HG02678 (cell line): ENCODE data around the gene C4BPA.

Experiments
- ATAC-seq: cut with Tn5 transposase; IDR thresholded peaks from one replicate; pipeline ENCODE4 v1.9.1; 2021; ENCODE audit warnings: mild to moderate bottlenecking, moderate library complexity; ENCODE audit not compliant: unreplicated experiment

Gene C4BPA

DNA sequence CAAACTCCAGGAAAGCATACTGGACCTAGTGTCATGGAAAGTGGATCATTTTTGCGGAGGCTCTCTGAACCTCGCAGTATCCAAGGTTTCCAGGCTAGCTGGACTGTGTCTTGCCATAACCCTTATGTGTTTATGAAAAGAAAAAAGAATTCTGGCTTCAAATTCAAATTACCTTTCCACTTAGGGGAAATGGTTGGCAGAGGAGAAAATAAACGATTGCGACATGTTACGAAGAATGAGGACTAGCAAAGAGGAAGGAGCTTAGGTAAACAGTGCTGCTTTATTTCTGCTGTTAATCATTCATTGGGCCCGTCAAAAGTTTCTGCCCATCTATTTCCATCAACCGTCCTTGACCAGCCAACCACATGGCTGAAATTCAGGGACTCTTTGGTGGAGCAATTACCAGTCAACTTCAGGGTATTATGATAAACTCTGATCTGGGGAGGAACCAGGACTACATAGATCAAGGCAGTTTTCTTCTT, at the start of gene C4BPA:
Gene C4BPA (plus strand): TSS at position 342 of the 482 bp plus-strand sequence. CDS start 8,793 bp downstream, outside the sequence.
- no peak for ATAC-seq

DNA sequence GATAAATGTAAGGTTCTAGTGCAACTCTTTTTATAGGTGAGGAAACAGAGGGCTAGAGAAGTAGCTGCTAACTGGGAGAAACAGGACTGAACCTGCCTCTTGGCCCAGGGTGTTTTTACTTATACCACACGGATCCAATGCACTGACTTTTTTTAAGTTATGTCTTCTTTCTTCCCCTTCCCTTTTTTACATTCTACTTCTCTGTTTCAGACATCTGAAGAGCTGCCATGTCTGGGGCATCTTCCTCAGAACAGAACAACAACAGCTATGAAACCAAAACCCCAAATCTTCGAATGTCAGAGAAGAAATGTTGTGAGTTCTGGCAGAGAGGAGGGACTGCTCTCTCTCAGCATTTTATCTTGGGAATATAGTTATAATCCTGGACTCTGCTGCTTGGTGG, 49.5 kb upstream of the C4BPA start:
- no peak for ATAC-seq

DNA sequence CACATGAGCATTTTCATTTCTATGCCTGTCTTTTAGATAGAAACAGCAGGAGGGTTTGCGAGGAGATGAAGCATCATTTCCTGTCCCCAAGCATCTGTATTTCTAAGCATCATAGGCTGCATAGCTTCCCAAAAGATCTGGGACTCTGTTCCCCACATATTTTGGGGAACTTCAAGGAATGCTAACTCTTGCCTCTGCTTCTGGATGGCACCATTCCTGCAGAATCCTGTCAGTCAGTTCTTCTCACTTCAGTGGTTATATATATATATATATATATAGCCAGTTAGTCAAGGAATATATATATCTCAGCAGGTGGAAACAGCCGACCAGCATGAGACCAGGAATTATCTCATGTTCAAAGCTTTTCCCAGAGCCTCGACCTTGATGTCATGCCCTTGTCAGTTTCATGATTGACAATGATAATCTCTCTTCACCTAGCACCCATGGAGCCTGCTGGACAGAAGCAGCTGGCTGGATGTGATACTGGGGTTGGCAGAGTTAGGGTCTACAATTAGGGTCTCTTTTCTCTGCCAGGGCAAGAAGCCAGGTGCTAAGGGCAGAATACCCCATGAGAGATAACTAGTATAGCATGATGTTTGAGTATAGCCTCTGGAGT, 48.5 kb upstream of the C4BPA start:
- no peak for ATAC-seq

DNA sequence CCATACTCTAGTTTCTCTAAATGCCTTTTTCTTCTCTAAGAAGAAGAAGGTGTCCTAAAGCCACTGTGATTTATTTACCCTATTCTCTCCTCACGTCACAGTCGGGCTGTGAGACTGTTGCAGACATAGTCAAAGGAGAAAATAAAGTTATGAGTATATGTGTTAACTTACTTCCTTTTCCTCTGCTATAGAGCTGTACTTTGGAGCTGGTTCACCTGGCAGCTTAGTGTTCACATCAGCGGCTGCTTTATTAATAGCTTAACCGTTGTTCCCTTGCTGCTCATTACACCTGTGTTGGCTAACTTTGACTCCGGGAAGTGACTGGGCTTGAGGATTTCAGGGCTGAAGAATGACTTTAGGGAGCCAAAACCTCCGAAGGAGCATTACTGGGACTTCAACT, 47.4 kb upstream of the C4BPA start:
- ATAC-seq: no peak

DNA sequence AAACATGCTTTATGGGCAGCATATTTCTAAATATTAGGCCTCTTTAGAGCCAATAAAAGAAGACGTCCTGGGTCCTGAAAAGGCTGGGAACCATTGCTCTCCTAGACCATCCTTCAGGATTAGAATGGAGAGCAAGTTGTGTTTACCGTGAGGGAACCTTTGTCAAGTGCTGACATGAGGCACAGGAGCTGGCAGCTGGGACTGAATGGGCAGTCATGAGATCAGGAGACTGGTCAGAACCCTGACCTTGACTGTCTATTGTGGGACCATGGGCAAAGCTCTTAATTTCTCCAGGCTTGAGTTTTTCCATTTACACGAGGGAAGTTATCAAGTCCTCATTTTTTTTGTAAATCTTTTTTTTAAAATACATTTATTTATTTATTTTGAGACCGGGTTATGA, 45.8 kb upstream of the C4BPA start:
- ATAC-seq: no peak

DNA sequence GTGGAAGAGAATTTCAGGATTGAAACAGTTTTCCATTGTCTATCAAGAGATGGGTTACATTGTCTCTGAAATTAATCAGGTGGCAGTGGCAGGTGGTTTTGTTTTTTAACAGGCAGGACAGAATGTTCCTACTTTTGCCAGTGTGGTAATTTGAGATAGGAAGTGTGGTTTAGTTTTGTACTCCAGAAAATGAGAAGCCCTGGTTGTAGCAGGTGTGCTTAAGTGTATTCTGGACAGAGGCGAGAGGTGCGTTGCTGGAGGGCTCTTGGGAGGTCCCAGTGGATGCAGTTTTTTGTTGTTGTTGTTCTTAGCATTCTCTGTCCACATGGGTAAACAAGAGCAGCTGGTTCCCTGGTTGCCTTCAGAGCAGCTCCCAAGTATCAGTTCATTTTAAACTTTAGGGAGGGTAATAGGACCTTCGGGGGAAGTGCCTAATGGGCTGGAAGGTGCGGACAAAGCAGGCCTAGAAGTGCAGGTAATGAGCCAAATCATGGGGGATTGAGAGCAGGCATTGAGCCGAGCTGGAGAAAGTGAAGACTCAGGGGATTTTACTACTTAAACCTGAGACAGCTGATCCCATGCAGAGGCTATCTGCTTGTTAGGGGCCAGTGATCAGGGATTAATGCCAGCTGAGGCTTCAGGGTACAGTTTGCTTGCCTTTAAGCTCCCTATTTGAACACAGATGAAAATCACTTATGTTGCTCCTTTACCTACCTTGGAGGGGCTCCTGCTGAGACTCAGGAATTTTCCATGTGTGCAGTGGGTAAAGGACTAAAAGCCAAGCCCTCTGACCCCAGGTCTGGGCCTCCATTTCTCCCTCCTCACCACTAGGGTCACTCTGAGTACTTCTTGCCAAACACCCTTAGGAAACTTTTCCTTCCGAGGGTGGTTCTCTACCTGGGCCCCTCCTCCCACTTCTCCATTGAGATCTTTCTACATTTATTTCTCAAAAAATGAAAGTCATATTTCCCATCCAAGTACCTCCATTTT, 44.9 kb upstream of the C4BPA start:
- no peak for ATAC-seq

DNA sequence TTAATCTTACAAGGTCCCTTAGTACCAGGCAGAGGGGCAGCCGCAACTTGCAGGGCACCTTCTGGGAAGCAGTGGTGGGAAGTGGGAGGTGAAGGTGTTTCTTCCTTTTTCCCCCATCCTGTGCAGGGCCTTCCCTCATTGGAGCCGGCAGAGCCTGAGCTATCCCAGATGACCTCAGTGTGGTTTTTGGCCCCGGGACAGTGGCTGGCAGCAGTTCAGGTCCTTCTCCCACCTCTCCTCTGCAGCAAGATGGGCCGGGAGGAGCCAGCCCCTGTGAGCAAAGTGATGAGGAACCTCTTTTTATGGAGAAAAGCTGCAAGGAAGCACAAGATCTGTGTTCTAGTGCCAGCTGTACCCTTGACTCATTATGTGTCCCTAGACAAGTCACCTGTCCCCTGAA, 44.2 kb upstream of the C4BPA start:
- ATAC-seq: no peak

DNA sequence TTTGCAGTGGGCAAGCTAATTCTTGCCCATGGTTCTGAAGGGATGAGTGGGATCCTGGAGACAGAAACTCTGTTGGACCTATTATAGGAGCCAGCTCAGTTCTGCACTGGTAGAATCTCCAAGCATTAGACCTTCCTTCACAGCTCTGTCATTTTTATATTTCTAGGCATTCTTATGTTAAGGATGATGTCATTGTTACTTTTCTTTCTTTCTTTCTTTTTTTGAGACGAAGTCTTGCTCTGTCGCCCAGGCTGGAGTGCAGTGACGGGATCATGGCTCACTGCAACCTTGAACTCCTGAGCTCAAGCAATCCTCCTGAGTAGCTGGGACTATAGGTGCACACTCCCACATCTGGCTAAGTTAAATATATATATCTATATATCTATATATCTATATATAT, 43.4 kb upstream of the C4BPA start:
- no peak for ATAC-seq

DNA sequence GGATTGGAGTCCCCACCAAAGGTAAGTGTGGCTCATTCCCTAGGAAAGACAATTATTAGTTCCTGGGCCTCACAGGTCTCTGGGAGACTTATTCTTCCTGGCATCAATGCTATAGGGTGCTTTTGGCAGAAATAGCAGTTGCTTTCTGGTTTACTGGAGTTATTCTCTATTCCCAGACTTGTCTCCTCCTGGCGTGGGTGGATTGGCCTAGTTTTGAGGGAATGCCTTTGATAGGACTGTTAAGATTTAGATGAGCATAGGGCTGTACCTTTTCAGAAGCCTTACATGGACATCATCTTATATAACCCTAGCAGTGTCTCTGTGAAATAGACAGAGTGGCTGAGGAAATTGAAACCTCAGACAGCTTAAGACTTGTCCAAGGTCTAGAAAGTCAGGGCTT, 42.0 kb upstream of the C4BPA start:
- no peak for ATAC-seq

DNA sequence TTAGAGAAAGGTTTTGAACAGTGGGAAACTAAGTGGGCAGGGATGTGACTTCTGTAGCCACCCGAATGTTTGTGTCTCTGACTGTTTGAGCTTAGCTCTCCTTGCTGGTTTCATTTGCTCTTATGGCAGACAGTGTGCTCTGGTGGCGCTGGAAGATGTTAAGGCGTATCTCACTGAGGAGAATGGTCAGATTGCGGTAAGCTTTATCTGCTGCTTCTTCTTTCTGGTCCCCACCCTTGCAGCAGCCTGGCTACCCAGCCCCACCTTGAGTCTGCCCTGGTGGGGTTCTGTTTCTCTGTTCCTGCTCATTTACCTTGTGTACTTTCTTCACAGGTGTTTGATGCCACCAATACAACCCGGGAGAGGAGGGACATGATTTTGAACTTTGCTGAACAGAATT, 41.0 kb upstream of the C4BPA start:
- ATAC-seq: no peak

DNA sequence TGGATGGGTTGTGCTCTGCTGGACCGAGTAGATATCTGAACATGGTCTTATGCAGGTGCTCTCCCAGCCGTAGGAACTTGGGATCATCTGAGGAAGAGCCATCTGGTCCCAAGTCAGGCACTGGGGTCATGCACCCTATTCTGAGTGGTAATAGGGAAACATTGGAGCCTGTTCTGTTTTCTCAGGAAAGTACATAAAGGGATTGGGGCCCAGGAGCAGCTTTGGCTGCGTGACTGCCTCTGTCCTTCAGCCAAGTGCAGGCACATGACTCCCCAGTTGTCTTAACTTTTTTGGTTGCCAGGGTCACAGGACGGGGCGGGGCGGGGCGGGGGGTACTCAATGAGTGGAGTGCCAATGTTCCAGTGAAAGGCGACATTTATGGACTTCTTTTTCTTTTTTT, 39.5 kb upstream of the C4BPA start:
- no peak for ATAC-seq

DNA sequence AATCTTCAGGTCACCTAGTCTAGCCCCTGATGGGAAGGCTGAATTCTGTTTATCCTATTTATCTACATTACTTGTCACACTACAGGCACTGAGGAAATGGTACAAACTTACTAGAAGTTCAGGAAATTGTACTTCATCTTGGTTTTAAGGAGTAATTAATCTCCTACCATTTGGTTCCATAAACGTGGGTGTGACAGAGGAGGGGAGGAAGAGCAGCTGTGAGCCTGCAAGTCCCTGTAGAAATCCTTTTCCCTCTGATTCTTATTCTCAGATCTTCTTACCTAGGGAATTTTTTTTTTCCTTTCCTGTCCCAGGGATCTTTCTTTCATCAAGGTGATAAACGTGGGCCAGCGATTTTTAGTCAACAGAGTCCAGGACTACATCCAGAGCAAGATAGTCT, 36.8 kb upstream of the C4BPA start:
- ATAC-seq: no peak

DNA sequence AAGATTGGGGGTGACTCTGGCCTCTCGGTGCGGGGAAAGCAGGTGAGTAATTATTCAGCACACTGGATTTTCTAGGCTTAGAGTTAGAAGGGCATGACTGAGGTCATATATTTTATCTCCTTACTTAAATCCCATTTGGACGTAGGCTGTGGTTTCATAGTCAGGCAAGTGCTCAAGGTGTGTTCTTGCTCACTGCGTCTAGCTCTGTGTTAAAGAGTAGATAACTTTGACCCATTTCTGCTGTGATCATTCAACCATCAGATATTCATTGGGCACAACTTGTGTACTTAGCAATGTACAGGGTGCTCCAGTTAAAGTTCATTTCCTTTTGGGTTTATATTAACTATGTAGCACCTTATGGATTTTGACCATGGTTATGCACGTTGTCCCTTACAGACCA, 36.4 kb upstream of the C4BPA start:
- ATAC-seq: no peak

DNA sequence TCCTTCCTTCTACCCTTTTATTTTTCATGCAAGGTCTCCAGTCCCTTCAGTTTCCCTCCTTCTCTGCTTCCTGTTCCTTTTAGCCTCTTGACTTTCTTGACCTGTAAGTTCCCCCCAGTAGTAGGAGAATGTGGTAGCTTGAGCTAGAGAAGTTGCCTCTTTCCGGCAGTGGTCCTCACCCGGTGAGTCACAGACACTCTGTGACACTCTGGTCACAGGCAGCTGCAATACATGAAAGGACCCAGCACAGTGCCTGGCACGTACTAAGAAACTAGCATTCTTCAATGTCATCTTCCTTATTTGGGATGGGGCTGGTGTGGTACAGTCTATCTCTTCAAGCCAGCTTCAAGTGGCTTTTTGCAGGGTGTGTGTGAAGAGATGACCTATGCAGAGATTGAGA, 35.0 kb upstream of the C4BPA start:
- ATAC-seq: no peak

DNA sequence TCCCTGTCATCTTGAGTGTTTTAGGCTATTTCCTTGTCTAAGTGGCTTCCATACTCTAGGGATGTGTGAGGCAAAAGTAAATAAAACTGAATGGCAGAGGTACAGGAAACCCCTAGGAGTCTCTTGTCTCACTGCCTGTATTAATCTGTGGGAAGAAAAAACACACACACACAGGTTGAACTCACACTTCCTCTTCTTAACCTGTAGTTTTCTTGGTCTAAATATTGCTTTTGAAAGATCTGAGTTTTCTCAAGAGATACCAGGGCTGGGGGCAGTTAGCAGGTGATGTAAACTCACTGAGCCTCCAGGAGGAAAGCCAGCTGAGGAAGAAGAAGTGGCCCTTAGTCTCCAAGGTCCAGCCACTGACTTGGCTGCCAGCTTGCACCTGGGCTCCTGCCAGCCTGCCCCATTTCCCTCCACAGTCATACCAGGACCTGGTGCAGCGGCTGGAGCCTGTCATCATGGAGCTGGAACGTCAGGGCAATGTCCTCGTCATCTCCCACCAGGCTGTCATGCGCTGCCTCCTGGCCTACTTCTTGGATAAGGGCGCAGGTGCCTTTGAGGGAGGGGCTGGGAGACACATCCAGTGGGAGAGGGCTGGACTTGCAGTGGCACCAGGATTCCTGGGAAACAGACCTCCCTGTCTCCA, 34.1 kb upstream of the C4BPA start:
- ATAC-seq: no peak

DNA sequence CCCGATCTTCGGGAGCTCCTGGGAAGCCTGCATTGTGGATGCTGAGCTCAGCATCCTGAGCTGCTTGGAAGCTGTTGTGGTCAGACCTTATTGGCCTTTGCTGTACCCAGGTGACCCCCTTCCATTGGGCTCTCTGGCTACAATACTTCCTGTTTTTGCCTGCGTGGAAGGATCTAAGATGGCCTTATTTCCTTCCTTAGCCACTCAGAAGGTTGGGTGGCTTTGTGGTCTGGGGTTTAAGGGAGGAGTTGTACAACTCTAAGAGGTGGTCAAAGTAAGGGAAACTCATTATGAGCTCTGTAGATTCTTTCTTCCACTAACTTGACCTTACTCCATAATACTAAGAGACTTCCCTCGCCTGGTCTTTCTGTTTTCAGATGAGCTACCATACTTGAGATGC, 33.2 kb upstream of the C4BPA start:
- ATAC-seq: no peak

DNA sequence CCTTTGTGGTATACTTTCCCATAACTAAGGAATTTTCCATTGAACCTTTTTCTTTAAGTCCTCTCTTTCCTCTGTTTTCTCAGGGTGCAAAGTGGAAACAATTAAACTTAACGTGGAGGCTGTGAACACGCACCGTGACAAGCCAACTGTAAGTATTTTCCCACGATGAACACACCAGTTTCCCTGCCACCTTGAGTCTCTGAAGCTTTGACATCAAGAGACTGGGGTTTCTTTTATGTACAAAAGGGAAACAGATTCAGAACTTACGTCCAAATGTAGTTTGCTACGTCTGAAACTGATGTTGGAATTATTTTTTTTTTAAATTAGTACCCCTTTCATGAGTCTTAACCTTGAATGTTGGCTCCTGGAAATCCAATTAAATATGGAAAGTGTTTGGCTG, 32.6 kb upstream of the C4BPA start:
- no peak for ATAC-seq

DNA sequence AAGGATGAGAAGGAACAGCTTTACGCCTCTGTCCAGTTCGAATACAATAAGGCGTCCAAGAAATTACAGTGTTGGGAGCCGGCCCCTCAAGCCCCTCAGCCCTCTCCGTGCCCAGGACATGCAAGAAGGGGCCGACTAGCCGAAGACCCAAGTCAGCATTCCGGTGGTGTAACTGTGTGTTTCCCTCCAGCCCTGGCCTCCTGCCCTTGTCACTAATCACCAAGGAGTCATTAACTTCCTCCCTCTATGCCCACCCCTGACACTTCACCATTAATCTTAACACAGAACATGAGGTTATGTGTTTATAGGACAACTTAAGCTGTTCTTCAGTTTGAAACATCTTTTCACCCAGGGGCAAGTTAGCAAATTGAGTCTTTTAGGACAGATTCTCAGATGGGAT, 31.8 kb upstream of the C4BPA start:
- no peak for ATAC-seq

DNA sequence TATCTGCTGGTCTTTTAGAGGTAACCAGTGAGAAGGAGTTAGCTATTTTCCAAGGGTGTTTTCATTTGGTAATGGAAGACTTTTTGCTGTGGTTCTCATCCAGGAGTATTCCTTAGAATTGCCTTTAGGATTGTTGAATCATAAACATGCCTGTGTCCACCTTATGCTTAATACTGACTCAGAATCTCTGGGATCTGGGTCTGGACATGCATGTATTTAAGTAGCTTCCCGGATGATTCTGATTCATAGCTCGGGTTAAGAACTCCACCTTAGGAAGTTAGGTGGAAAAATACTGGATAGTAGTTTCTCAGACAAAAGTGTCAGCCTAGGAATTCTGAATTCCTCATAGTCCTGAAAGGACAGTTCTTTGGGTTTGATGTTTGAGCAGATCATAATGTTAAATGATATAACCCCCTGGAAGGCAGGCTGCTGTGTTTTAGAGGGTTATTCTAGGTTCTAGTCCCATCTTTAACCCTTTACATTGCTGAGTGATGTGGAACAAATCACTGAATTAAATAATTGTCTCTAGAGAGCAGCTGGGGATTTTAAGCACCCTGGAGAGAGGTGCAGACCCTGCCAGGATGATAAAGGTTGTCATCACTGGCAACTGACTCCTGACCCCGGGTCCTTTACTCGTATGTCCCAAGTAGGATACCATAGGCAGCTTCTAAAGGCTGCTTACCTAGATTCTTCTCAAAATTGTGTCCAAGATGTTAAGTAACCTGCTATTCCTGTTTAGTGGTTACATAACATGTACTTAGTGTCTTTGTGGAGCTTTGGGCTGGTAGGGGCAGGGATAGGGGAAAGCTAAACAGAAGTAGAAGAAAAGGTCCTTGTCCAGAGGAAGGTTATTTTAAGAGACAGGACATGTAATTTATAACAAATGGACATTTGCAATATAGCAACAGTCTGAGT, 29.9 kb upstream of the C4BPA start:
- ATAC-seq: no peak

DNA sequence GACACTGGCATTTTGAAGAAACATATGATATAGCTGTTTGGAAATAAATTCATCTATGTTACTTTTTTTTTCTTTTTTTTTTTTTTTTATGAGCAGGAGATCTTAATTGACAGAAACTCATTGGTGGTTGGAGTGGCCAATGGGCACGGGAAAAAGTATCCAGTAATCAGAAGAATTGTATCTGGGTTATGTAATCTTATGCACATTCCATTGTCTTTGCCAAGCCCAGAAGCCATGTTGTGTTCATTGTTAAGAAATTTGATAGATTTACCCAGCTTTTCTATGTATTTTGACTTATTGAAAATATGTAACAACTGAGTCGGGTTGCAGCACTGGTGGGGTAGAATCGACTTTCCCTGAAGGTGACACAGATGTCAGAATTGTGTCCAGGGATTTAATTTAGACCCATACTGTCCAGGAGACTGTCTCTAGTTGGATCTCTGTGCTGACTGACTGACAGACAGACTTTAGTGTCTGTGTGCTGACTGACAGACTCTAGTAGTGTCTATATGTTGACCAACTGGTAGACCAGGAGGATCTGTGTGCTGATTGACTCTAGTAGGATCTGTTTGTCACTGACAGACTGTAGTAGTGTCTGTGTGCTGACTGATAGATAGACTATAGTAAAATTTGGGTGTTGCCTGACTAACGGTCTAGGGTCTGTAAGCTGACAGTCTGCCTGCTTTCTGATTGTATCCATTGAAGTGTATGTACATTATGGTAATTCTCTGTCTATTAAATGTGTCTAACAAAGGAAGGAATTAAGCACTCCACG, 27.7 kb upstream of the C4BPA start:
- ATAC-seq: no peak
